Measurements from ENCODE around the gene SMG6.

Gene SMG6

DNA sequence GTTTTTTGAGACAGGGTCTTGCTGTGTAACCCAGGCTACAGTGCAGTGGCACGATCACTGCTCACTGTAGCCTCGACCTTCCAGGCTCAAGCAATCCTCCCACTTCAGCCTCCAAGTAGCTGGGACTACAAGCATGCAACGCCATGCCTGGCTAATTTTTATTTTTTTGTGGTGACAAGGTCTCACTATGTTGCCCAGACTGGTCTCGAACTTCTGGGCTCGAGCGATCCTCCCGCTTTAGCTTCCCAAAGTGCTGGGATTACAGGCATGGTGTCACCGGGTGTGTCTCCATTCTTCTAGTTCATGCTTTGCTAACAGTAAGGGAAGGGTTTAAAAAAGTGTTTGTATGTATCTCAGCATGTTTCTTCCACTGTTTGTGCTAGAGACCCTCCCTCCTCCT lies 146.9 kb downstream of the SMG6 start:
- in situ Hi-C loops (cut with MboI; ENCODE audit: low pct_unique_long_range_greater_than_20kb, low sequenced_read_pairs, unreplicated experiment) = no loop called here
- no peak for TF ChIP-seq CTCF (IDR thresholded peaks at IDR 0.05; ENCODE audit: extremely low read depth, insufficient read depth, missing control alignments)

DNA sequence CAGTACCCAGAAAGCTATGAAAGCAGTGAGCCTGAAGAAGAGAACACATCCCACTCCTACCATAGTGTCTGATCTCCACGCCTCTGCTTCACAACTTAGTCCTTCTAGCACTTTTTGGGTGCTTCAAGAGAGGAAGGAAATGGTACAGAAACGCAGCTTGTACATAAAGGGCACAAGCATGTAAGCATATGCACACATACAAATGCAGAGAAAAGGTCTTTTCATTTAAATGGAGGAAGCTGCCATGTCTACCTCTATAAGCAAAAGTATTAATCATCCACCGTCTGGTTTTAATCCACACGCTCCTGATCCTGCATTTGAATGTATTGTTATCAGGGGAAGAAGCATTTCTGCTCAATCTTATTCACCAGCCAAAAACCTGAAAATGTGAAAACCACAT lies 148.0 kb downstream of the SMG6 start:
- DNase-seq (ENCODE audit: low spot score) = no peak
- in situ Hi-C loops (cut with MboI; ENCODE audit: low pct_unique_long_range_greater_than_20kb, low sequenced_read_pairs, unreplicated experiment) = no loop called here
- no peak for TF ChIP-seq CTCF (IDR thresholded peaks at IDR 0.05; ENCODE audit: extremely low read depth, insufficient read depth, missing control alignments)

More for the DNA sequence above, 146.9 kb downstream of the SMG6 start:
- DNase-seq (ENCODE audit: low spot score) = no peak

DNA sequence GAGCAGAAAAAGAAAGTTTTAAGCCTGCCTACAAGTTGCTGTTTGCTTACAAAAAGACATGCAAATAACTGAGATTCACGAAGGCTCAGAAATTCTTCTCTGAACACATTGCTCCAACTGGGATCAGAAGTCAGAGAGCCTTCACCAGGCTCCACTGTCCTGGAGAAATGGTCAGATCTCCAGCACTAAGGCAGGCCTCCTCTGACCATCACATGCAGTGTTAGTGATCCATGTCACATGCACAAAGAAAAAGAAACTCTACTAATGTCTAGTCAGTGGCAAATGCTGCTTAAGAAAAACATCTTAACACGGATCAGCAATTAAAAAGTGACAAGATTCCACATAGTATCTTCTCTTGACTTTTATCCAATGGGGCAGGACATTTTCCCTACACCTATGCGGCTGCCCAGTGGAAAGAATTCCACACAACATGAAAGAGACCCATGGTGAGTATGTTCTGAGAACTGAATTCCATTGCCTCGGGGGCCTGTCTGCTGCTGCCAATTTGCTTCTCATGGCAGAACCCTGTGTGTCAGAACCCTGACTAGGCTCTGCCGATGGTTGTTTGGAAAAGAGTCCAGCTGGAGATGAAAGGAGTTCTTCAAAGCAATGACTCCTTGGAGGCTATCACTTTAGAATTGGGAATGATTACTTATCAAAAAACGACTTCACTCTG lies 152.1 kb downstream of the SMG6 start:
- TF ChIP-seq CTCF (IDR thresholded peaks at IDR 0.05; ENCODE audit: extremely low read depth, insufficient read depth, missing control alignments) = no peak
- in situ Hi-C loops (cut with MboI; ENCODE audit: low pct_unique_long_range_greater_than_20kb, low sequenced_read_pairs, unreplicated experiment) = no loop called here
- no peak for DNase-seq (ENCODE audit: low spot score)

- DNase-seq (ENCODE audit: low spot score) = no peak
- TF ChIP-seq CTCF (IDR thresholded peaks at IDR 0.05; ENCODE audit: extremely low read depth, insufficient read depth, missing control alignments) = no peak
- in situ Hi-C loops (cut with MboI; ENCODE audit: low pct_unique_long_range_greater_than_20kb, low sequenced_read_pairs, unreplicated experiment) = no loop called here
Measured at GRCh38 chr17:2150806-2151205, 152.8 kb downstream of the SMG6 start.

GRCh38 chr17:2149934-2150333 lies 153.7 kb downstream of the SMG6 start:
- TF ChIP-seq CTCF (IDR thresholded peaks at IDR 0.05; ENCODE audit: extremely low read depth, insufficient read depth, missing control alignments) = no peak
- in situ Hi-C loops (cut with MboI; ENCODE audit: low pct_unique_long_range_greater_than_20kb, low sequenced_read_pairs, unreplicated experiment) = no loop called here
- DNase-seq (ENCODE audit: low spot score) = no peak

DNA sequence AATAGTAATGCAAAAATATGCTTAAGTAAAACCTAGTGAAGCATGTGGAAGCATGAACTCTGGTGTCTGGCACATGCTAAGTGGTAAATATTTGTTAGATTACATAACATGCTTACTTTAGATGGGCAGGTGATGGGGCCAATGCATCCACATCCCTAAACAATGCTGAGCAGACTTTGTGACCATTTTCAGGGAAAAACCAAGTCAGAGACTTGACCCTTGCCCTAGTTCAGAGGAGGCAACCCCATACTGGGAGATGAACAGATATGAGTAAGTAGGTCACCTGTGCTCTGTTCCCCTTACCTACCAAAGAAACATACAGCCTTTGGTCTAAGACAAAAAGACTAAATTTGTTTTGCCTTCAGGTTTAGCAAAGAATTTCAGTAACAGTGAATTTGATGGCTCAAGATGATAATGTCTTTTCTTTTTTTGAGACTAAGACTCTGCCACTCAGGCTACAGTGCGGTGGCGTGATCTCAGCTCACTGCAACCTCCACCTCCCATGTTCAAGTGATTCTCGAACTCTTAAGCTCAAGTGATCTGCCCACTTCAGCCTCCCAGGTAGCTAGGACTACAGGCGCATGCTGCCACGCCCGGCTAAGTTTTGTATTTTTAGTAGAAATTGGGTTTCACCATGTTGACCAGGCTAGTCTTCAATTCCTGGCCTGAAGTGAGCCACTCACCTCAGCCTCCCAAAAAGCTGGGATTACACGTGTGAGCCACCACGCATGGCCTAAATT lies 157.3 kb downstream of the SMG6 start:
- DNase-seq (ENCODE audit: low spot score) = no peak
- no peak for TF ChIP-seq CTCF (IDR thresholded peaks at IDR 0.05; ENCODE audit: extremely low read depth, insufficient read depth, missing control alignments)
- in situ Hi-C loops (cut with MboI; ENCODE audit: low pct_unique_long_range_greater_than_20kb, low sequenced_read_pairs, unreplicated experiment) = no loop called here

Measured in GM13977 (cell line).